Left cardiac atrium (tissue), 4 donors: Measurements from ENCODE around the gene CFAP65. TPM values are rescaled to one million over a fixed set of nuclear protein-coding genes. Genes with fewer than 3 reads are reported as not detected.
A peak's percentile ranks its signal among the peaks of the same experiment; 100 is the strongest.

Source experiments
- ATAC-seq, 2 donors: fragments of 200-7000 bp; cut with Tn5 transposase; one replicate each; pipeline ENCODE4 v1.9.1; 2020; ENCODE audit warnings: mild to moderate bottlenecking in 2 of 2, moderate library complexity in 2 of 2
- DNase-seq: peaks from one replicate; pipeline ENCODE4 v3.0.0-alpha.2; 2020
- intact Hi-C, 2 donors: fragments of 100-400 bp; cut with DNase I; formaldehyde crosslinking; loops; one replicate each; pipeline versions ENCODE4 v1.14.1 to v1.15.1; 2022 to 2023
- microRNA-seq, 2 donors: library from miRNA; unstranded; fragments of <30 nt; microRNA quantifications; one replicate each; pipeline ENCODE4 v1.2.0, GENCODE V29; 2020
- total RNA-seq, 2 donors: library from RNA; stranded (reverse); fragmentation: NEBNext Ultra II Directional; extraction: Animal tissue kit (Norgen Biotek cat#: 25700); gene quantifications; one replicate each; pipeline ENCODE4 v1.2.1, GENCODE V29; 2021
- donor health status: DM: no; HTN: yes; CAD: no.
- donor health status: DM: no; HTN: yes; CAD: no; lungs with severe emphysema.
- donor health status: DM: yes; HTN: yes; CAD: no.
- donor health status: Dilated cardiomyopathy.

The CFAP65 gene
- total RNA-seq, 2 donors from 2014 or later: not detected

- ATAC-seq (peak; percentile 29 to 55), DNase-seq (peak; percentile 71)
- intact Hi-C loops: no loop called here
Observed at GRCh38 chr2:218962859-218963492, 78.3 kb downstream of the CFAP65 start.

GRCh38 chr2:218961651-218962570 lies 79.4 kb downstream of the CFAP65 start:
- intact Hi-C loops: no loop called here
- no peak for DNase-seq
- ATAC-seq: no peak

- intact Hi-C loops: no loop called here
- ATAC-seq: no peak
- no peak for DNase-seq
Observed at GRCh38 chr2:218961229-218961628, 80.1 kb downstream of the CFAP65 start.

GRCh38 chr2:218960309-218961165 lies 80.8 kb downstream of the CFAP65 start:
- DNase-seq: no peak
- intact Hi-C loops: no loop called here
- no peak for ATAC-seq

GRCh38 chr2:218959761-218960308 lies 81.5 kb downstream of the CFAP65 start:
- ATAC-seq (no peak), DNase-seq (no peak)
- intact Hi-C loops: no loop called here

- ATAC-seq (peak; percentile 89 to 90), DNase-seq (peak; percentile 73)
- intact Hi-C loops: no loop called here
Observed at GRCh38 chr2:218959141-218959731, 82.1 kb downstream of the CFAP65 start, which contains the start of gene CDK5R2. TSS of gene CDK5R2 (plus strand) at chr2:218959666. CDS start at chr2:218959821, 155 bp downstream.

- DNase-seq (no peak), ATAC-seq (no peak)
- intact Hi-C loops: no loop called here
Observed at GRCh38 chr2:218958276-218958675, 83.0 kb downstream of the CFAP65 start.

- no peak for DNase-seq
- intact Hi-C loops: no loop called here
- no peak for ATAC-seq
Observed at GRCh38 chr2:218957671-218958070, 83.6 kb downstream of the CFAP65 start.

GRCh38 chr2:218956039-218956438 lies 85.3 kb downstream of the CFAP65 start:
- intact Hi-C loops: no loop called here
- ATAC-seq: no peak
- no peak for DNase-seq

- no peak for ATAC-seq
- intact Hi-C loops: no loop called here
- no peak for DNase-seq
Observed at GRCh38 chr2:218954541-218955300, 86.6 kb downstream of the CFAP65 start.

- DNase-seq: no peak
- ATAC-seq: no peak
- intact Hi-C loops: no loop called here
Observed at GRCh38 chr2:218953366-218953954, 87.9 kb downstream of the CFAP65 start.

Small RNA genes within 50 kb of the gene (microRNA-seq; reads per million reads assigned to microRNA genes)
- 0 reads per million in 2 donors for gene MIR3131
- 2.6 to 74.1 reads per million in 2 donors for gene MIR375

Other genes starting within 250 kb of the CFAP65 start
- gene PRKAG3, start 209.7 kb downstream of the CFAP65 start, total RNA-seq: under 1 TPM; 0.10 to 0.18 TPM
- gene WNT6, start 181.7 kb downstream of the CFAP65 start, total RNA-seq: 1 to 10 TPM; 1.8 TPM
- gene WNT10A, start 160.7 kb downstream of the CFAP65 start, total RNA-seq: under 1 TPM in 1 of 2 donors, not detected in 1; 0.52 TPM
- not detected for gene CDK5R2, start 81.8 kb downstream of the CFAP65 start, total RNA-seq
- gene FEV, start 56.3 kb downstream of the CFAP65 start, total RNA-seq: not detected
- gene CRYBA2, start 48.1 kb downstream of the CFAP65 start, total RNA-seq: not detected
- not detected for gene IHH, start 19.4 kb upstream of the CFAP65 start, total RNA-seq
- 1 to 10 TPM; 4.7 to 6.9 TPM for gene NHEJ1, start 119.3 kb upstream of the CFAP65 start, total RNA-seq
- gene SLC23A3, start 128.5 kb upstream of the CFAP65 start, total RNA-seq: under 1 TPM; 0.47 to 0.50 TPM
- gene CNPPD1, start 135.4 kb upstream of the CFAP65 start, total RNA-seq: 10 to 100 TPM; 46.9 to 56.9 TPM
- gene RETREG2, start 136.8 kb upstream of the CFAP65 start, total RNA-seq: 10 to 100 TPM; 43.4 to 46.0 TPM
- 10 to 100 TPM; 21.2 to 26.5 TPM for gene ZFAND2B, start 165.3 kb upstream of the CFAP65 start, total RNA-seq
- gene ABCB6, start 177.4 kb upstream of the CFAP65 start, total RNA-seq: 10 to 100 TPM; 14.2 to 23.0 TPM
- 10 to 100 TPM; 69.0 to 74.4 TPM for gene ATG9A, start 188.1 kb upstream of the CFAP65 start, total RNA-seq
- 10 to 100 TPM; 16.0 to 20.3 TPM for gene ANKZF1, start 188.3 kb upstream of the CFAP65 start, total RNA-seq
- 1 to 10 TPM; 4.7 to 4.9 TPM for gene GLB1L, start 203.9 kb upstream of the CFAP65 start, total RNA-seq
- 10 to 100 TPM; 15.6 to 17.4 TPM for gene STK16, start 204.0 kb upstream of the CFAP65 start, total RNA-seq
- not detected for gene TUBA4B, start 211.7 kb upstream of the CFAP65 start, total RNA-seq
- 10 to 100 TPM; 42.1 to 72.9 TPM for gene TUBA4A, start 212.4 kb upstream of the CFAP65 start, total RNA-seq
- gene DNAJB2, start 237.8 kb upstream of the CFAP65 start, total RNA-seq: 10 to 100 TPM; 43.7 to 63.6 TPM